Measurements from ENCODE around the gene ASS1. TPM values are rescaled to one million over a fixed set of nuclear protein-coding genes. Genes with fewer than 3 reads are reported as not detected.

Gene ASS1
- polyA plus RNA-seq, 6 donors from 2014 or later = not detected

- no peak for ATAC-seq (ENCODE audit: low read depth in 2 of 2)
- H3K27ac Mint-ChIP-seq = no peak overlapping the region
- H3K9me3 Mint-ChIP-seq = no peaks in the 10 kb centered on the region
- DNase-seq = no peak
- peaks cover 0 to 27% (median 25%) of the 10 kb centered on the region in 3 donors for H3K27me3 Mint-ChIP-seq
- peaks cover 0 to 4% (median 0%) of the 10 kb centered on the region in 3 donors for H3K4me1 Mint-ChIP-seq
- no peaks in the 10 kb centered on the region for H3K36me3 Mint-ChIP-seq
- H3K4me3 Mint-ChIP-seq = no peak overlapping the region
Observed at GRCh38 chr9:130523921-130524320, 79.2 kb downstream of the ASS1 start.

- Mint-ChIP-seq H3K36me3 (no peaks in the 10 kb centered on the region), H3K27me3 (peaks cover 4 to 25% (median 22%) of the 10 kb centered on the region in 3 donors), H3K27ac (peak overlapping the region in 1 of 6 donors; percentile 33), H3K4me1 (peaks cover 0 to 4% (median 0%) of the 10 kb centered on the region in 3 donors), H3K9me3 (no peaks in the 10 kb centered on the region), H3K4me3 (no peak overlapping the region)
- ATAC-seq (ENCODE audit: low read depth in 2 of 2) (no peak), DNase-seq (no peak)
Observed at GRCh38 chr9:130526193-130526853, 81.6 kb downstream of the ASS1 start.

- Mint-ChIP-seq H3K4me1 (peaks cover 0 to under 1% (median 0%) of the 10 kb centered on the region in 3 donors), H3K36me3 (no peaks in the 10 kb centered on the region), H3K4me3 (no peak overlapping the region), H3K27ac (no peak overlapping the region), H3K27me3 (peaks cover 5 to 25% (median 22%) of the 10 kb centered on the region in 3 donors), H3K9me3 (no peaks in the 10 kb centered on the region)
- no peak for DNase-seq
- no peak for ATAC-seq (ENCODE audit: low read depth in 2 of 2)
Observed at GRCh38 chr9:130526854-130527650, 82.3 kb downstream of the ASS1 start.

- ATAC-seq (ENCODE audit: low read depth in 2 of 2) = no peak
- Mint-ChIP-seq H3K27me3 (peaks cover 10 to 29% (median 26%) of the 10 kb centered on the region in 3 donors), H3K9me3 (no peaks in the 10 kb centered on the region), H3K36me3 (no peaks in the 10 kb centered on the region), H3K4me1 (no peaks in the 10 kb centered on the region), H3K4me3 (no peak overlapping the region), H3K27ac (no peak overlapping the region)
- no peak for DNase-seq
Observed at GRCh38 chr9:130527651-130528310, 83.0 kb downstream of the ASS1 start.

- peaks cover 13 to 31% (median 25%) of the 10 kb centered on the region in 3 donors for H3K27me3 Mint-ChIP-seq
- no peaks in the 10 kb centered on the region for H3K4me1 Mint-ChIP-seq
- no peak overlapping the region for H3K4me3 Mint-ChIP-seq
- no peaks in the 10 kb centered on the region for H3K9me3 Mint-ChIP-seq
- no peaks in the 10 kb centered on the region for H3K36me3 Mint-ChIP-seq
- DNase-seq (no peak), ATAC-seq (ENCODE audit: low read depth in 2 of 2) (no peak)
- H3K27ac Mint-ChIP-seq = no peak overlapping the region
Observed at GRCh38 chr9:130528674-130529073, 83.9 kb downstream of the ASS1 start.

- ATAC-seq (ENCODE audit: low read depth in 2 of 2) (no peak), DNase-seq (no peak)
- peaks cover 0 to 4% (median 0%) of the 10 kb centered on the region in 3 donors for H3K4me1 Mint-ChIP-seq
- H3K9me3 Mint-ChIP-seq = no peaks in the 10 kb centered on the region
- H3K27ac Mint-ChIP-seq = peak overlapping the region in 1 of 6 donors; percentile 64
- H3K27me3 Mint-ChIP-seq = peaks cover 28 to 51% (median 43%) of the 10 kb centered on the region in 3 donors
- H3K4me3 Mint-ChIP-seq = no peak overlapping the region
- H3K36me3 Mint-ChIP-seq = peaks cover 0 to 5% of the 10 kb centered on the region in 2 donors
Observed at GRCh38 chr9:130530938-130531337, 86.2 kb downstream of the ASS1 start.

- DNase-seq = no peak
- Mint-ChIP-seq H3K4me3 (no peak overlapping the region), H3K27ac (no peak overlapping the region), H3K36me3 (peaks cover 0 to 5% of the 10 kb centered on the region in 2 donors), H3K4me1 (peaks cover 0 to 5% (median 0%) of the 10 kb centered on the region in 3 donors), H3K27me3 (peaks cover 33 to 55% (median 46%) of the 10 kb centered on the region in 3 donors), H3K9me3 (no peaks in the 10 kb centered on the region)
- ATAC-seq (ENCODE audit: low read depth in 2 of 2) = no peak
Observed at GRCh38 chr9:130531670-130532069, 86.9 kb downstream of the ASS1 start.

GRCh38 chr9:130532426-130533080 is 87.8 kb downstream of the ASS1 start:
- Mint-ChIP-seq H3K27me3 (peaks cover 39 to 57% (median 48%) of the 10 kb centered on the region in 3 donors), H3K4me3 (peak overlapping the region in 1 of 8 donors; percentile 14), H3K27ac (no peak overlapping the region), H3K9me3 (no peaks in the 10 kb centered on the region), H3K4me1 (peaks cover 0 to 5% (median 4%) of the 10 kb centered on the region in 3 donors), H3K36me3 (peaks cover 0 to 5% of the 10 kb centered on the region in 2 donors)
- DNase-seq = no peak
- ATAC-seq (ENCODE audit: low read depth in 2 of 2) = no peak

- Mint-ChIP-seq H3K4me1 (peaks cover 0 to 9% (median 8%) of the 10 kb centered on the region in 3 donors), H3K27me3 (peaks cover 55 to 79% (median 76%) of the 10 kb centered on the region in 3 donors), H3K9me3 (no peaks in the 10 kb centered on the region), H3K27ac (peak overlapping the region in 1 of 6 donors; percentile 70), H3K4me3 (peak overlapping the region in 1 of 8 donors; percentile 38), H3K36me3 (peaks cover 0 to 5% of the 10 kb centered on the region in 2 donors)
- DNase-seq = no peak
- no peak for ATAC-seq (ENCODE audit: low read depth in 2 of 2)
Observed at GRCh38 chr9:130535818-130536521, 91.2 kb downstream of the ASS1 start.

- ATAC-seq (ENCODE audit: low read depth in 2 of 2) (no peak), DNase-seq (no peak)
- peaks cover 0 to 9% (median 8%) of the 10 kb centered on the region in 3 donors for H3K4me1 Mint-ChIP-seq
- H3K27me3 Mint-ChIP-seq = peaks cover 53 to 82% (median 81%) of the 10 kb centered on the region in 3 donors
- H3K4me3 Mint-ChIP-seq = no peak overlapping the region
- H3K27ac Mint-ChIP-seq = peak overlapping the region in 1 of 6 donors; percentile 21
- H3K9me3 Mint-ChIP-seq = no peaks in the 10 kb centered on the region
- peaks cover 0 to 5% of the 10 kb centered on the region in 2 donors for H3K36me3 Mint-ChIP-seq
Observed at GRCh38 chr9:130536701-130537107, 91.9 kb downstream of the ASS1 start.

GRCh38 chr9:130537346-130538050 is 92.7 kb downstream of the ASS1 start:
- no peak for ATAC-seq (ENCODE audit: low read depth in 2 of 2)
- Mint-ChIP-seq H3K9me3 (no peaks in the 10 kb centered on the region), H3K4me1 (peaks cover 0 to 9% (median 8%) of the 10 kb centered on the region in 3 donors), H3K27me3 (peaks cover 55 to 87% (median 84%) of the 10 kb centered on the region in 3 donors), H3K36me3 (peaks cover 0 to 5% of the 10 kb centered on the region in 2 donors), H3K27ac (no peak overlapping the region), H3K4me3 (no peak overlapping the region)
- no peak for DNase-seq

All from naive B cell (primary cell).